Measurements from ENCODE around the gene FOXR1.
"Not testable (repeated sequence)": the region's sequence is repeated elsewhere in the genome, so short reads cannot be mapped to it uniquely, and the experiment has no call there.

The FOXR1 gene

DNA sequence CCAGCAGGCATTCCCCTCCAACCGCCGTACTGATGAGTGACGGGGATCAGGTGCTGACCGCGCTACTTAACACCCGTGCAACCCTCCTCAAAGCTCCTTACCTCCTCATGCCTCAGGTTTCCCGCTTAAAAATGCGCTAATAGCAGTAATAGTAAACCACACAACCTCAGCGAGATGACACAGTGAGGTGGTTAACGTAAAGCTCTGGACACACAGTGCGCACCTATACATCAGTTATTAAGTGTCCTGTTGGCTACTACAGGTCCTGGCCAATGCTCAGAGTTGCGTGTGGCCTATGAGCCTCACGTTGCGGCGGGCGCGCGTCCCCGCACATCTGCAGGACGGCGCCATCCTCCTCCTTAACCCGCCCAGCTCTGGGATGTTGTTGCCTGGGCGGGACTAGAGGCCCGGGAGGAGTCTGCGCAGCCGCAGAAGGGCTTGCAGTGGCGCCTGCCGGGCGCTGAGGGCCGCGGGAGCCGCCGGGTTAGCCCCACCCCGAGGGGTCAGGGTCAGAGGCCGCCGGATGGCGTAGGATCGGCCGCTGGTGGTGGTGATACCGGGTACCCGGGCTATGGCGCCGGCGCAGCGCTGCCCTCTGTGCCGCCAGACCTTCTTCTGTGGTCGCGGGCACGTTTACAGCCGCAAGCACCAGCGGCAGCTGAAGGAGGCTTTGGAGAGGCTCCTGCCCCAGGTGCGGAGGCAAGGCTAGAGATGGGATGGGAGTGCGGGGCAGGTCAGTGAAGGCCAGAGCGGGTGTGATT, 26.2 kb downstream of the FOXR1 start, which contains the start of gene CENATAC:
Gene CENATAC (plus strand): TSS at position 512 of the 761 bp plus-strand sequence. CDS start 60 bp downstream, at position 572.
- DNase-seq (ENCODE audit: low read depth) = peak; percentile 93

DNA sequence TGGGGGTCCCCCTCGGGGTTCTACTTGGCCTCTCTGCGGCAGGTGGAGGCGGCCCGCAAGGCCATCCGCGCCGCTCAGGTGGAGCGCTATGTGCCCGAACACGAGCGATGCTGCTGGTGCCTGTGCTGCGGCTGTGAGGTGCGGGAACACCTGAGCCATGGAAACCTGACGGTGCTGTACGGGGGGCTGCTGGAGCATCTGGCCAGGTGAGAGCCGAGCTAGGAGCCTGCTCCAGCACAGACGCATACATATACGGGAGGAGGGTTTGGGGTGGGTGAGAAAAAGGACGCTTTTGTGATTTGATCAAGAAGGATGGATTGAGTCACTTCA, 26.8 kb downstream of the FOXR1 start:
- no peak for DNase-seq (ENCODE audit: low read depth)

DNA sequence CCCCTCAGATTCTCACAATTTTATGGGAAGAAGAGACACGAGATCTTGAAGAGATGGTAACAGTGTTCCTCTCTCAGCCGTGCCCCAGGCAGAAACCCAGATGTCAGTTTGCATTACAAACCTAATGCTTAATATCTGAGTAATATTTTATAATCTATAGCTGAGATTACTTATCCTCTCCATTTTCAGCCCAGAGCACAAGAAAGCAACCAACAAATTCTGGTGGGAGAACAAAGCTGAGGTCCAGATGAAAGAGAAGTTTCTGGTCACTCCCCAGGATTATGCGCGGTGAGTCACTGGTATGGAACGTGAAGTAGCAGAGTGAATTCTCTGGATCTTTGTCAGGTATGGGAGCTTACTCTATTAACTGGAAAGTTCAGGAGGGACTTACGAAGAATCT, 27.3 kb downstream of the FOXR1 start:
- no peak for DNase-seq (ENCODE audit: low read depth)

DNA sequence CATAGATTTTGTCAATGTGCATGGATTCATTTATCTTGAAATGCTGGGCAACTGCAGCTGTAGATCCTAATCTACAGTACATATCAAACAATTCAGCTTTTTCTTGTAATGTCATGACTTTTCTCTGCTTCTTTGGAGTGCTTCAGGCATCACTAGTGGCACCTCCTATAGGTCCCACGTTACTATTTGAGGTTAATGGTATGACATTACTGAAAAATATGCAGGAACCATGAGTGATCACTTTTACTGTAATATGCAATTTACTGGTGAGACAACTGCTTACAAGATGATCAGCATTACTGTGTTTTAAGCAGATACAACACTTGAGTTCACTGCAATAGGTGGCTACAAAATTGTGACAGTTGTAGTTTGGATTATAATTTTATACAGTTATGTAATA, 29.3 kb downstream of the FOXR1 start:
- DNase-seq (ENCODE audit: low read depth) = no peak

DNA sequence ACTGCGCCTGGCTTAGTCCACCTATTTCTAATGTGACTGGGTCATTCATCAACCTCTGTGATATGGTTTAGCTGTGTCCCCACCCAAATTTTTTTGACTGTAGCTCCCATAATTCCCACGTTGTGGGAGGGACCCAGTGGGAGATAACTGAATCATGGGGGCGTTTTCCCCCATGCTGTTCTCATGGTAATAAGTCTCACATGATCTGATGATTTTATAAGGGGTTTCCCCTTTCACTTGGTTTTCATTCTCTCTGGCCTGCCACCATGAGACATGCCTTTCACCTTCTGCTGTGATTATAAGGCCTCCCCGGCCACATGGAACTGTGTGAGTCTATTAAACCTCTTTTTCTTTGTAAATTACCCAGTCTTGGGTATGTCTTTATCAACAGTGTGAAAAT, 35.1 kb downstream of the FOXR1 start:
- no peak for DNase-seq (ENCODE audit: low read depth)

DNA sequence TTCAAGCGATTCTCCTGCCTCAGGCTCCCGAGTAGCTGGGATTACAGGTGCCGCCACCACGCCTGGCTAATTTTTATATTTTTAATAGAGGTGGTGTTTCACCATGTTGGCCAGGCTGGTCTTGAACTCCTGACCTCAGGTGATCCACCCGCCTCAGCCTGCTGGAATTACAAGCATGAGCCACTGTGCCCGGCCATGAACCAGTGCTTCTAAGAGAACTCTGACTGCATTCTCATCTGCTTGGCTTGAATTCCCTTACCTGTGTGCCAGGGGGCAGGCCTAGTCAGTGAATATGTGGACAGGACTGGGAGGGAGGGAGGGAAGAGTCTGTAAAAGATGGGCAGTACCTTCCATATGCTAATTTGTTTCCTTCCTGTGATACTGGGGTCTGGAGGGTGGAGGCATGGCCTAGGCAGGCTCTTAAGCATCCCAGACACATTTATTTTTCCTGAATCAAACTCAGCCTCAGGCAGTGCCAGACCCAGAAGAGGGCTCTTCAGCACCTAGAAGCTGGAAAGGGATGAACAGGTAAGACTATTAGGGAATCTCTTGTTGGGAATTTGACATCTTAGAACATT, 40.0 kb downstream of the FOXR1 start:
- DNase-seq (ENCODE audit: low read depth) = no peak

DNA sequence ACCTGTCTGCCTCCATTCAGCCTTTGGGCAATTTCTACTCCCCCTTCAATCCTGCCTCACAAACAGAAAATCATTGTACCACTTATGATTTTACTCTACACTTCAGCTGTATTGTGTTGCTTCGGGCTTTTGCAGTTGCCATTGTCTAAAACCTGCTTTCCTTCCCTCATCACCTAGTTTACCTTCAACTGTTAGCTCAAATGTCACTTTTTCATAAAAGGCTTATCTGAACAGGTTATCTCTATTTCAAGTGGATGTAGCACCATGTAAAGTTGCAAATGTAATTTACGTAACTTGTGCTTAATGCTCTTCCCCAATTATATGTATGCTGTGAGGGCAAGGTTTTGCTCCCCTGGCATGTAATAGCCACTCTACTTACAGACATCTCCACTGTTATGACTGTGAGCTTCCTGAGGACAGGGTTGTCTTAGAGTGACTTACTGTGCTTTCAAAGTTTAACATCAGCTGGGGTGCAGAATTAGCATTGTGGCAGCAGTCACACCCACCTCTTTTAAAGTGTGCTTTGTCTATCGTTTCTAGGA, 41.1 kb downstream of the FOXR1 start:
- DNase-seq (ENCODE audit: low read depth) = no peak

DNA sequence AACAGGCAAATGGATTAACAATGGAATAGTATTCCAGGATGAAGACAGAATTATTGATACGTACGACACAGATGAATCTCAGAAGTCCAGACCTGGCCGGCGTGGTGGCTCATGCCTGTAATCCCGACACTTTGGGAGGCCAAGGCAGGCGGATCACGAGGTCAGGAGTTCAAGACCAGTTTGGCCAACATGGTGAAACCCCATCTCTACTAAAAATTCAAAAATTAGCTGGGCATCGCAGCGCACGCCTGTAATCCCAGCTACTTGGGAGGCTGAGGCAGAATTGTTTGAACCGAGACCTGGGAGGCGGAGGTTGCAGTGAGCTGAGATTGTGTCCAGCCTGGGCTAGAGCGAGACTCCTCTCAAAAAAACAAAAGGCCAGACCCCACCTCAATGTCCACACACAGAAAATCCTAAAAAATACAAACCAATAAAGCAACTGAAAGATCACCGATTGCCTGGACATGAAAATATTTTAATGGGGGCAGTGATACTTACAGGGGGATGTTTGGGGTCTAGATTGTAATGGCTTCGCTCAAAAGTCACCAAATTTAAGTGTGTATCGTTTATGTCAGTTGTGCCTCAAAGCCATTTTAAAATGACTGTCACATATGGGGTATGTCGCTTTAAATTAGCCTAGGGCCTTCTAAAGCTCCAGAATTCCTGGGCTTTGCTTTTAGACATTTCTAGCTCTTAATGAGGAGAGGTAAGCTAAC, 42.8 kb downstream of the FOXR1 start:
- DNase-seq (ENCODE audit: low read depth) = no peak

DNA sequence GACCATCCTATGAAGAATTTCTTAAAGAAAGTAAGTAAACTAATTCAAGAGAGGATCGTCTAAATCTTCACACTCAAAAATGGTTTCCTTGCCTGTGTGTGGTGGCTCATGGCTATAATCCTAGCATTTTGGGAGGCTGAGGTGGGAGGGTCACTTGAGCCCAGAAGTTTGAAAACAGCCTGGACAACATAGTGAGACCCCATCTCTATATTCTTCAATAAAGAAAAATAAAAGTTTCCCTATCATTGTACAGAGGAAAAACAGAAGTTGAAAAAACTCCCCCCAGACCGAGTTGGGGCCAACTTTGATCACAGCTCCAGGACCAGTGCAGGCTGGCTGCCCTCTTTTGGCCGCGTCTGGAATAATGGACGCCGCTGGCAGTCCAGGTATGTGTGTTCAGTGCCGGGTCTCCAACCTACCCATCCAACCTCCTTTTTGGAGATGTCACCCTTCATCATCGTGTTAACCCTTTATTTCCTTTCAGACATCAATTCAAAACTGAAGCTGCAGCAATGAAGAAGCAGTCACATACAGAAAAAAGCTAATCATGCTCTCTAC, 43.6 kb downstream of the FOXR1 start:
- no peak for DNase-seq (ENCODE audit: low read depth)

DNA sequence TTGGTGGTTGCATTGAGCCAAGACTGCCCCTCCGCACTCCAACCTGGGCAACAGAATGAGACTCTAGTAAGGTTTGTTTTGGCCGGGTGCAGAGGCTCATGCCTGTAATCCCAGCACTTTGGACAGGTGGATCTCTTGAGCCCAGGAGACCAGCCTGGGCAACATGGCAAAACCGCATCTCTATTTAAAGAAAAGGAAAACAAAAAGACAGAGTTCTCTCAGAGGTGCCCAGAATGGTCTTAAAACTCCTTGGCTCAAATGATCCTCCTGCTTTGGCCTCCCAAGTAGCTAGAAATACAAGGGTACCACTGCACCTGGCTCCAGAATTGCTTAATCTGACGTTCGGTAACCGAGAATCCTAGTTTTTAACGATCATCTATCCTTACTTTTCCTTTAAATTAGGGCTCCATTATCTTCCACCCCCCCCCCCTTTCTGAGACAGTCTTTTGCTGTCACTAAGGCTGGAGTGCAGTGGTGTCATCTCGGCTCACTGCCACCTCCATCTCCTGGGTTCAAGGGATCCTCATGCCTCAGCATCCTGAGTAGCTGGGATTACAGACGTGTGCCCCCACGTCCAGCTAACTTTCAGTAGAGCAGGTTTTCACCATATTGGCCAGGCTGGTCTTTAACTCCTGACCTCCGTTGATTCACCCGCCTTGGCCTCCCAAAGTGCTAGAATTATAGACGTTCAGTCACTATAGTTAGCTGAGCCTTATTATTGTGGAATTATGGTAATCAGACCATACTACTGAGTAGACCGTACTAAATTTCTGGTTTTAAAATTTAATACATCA, 44.9 kb downstream of the FOXR1 start:
- no peak for DNase-seq (ENCODE audit: low read depth)

DNA sequence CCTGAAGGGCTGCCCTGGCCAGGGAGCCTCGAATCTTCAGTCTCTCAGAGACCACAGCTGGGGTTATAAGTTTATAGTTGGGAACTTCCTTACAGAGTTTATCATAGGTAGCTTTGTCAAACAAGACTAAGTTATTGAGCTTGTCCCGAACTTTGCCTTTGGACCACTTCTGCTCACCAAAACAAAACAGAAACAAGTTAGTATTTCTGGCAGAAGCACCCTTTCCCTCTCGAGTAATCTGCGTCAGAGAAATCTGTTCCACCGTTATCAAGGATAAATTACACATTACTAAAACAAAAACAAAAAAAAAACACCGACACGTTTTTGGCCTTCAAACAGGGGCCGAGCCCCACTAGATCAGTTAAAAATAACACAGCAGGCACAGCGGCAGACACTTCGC, 45.8 kb downstream of the FOXR1 start:
- not testable (repeated sequence) for DNase-seq (ENCODE audit: low read depth)

DNA sequence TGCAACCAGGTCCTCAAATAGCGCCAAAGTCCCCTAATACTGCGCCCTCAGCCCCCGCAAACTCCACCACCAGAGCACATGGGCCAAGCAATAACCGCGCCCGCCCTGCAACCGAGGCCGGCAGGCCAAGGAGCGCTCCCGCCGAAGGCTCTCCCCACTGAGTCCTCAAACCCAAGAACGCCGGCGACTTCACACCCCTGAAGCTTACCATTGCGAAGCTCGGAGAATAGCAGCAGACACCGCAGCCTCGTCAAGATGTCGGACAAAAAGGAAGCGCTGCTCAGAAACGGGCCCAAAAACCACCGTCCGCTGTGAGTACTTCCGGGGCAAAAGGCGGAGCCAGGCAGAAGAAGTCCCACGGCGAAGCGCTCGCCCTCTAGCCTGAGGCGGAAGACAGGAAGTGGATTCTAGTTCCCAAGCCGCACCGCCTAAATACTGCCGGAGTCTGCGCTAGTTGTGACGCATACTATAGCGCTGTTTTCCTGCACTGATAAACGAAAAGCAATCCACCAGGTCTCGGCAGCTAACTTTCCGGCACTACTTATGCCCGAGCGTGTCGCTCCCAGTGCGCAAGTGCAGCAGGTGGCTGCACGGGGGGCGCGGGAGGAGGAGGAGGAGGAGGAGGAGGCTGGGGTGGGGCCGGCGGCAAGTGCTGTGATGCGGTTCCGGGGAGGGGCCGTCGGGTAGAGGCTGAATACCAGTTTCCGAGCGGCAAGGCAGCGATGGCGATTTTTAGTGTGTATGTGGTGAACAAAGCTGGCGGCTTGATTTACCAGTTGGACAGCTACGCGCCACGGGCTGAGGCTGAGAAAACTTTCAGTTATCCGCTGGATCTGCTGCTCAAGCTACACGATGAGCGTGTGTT, 46.7 kb downstream of the FOXR1 start, which contains the start of the genes RPS25 and TRAPPC4:
Gene RPS25 (minus strand): TSS at position 270 of the 865 bp plus-strand sequence. CDS start 59 bp downstream, at position 211.
Gene TRAPPC4 (plus strand): TSS at position 693 of the 865 bp plus-strand sequence. CDS start 30 bp downstream, at position 723.
- DNase-seq (ENCODE audit: low read depth) = peak; percentile 90

DNA sequence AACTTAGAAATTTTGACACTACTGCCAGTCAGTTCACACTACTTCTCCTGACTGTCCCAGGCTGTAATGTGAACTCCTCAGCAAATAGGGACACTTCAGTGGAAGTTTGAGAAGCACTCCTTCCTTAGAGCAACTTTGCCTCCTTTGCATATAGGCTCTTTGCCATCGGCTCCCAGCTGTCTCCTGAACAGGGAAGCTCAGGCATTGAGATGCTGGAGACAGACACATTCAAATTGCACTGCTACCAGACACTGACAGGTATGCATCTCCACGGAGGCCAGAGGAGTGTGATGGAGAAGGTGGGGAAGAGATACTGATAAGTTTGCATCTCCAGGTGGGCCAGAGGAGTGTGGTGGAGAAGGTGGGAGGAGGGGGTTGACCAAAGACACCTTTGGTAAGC, 48.4 kb downstream of the FOXR1 start:
- no peak for DNase-seq (ENCODE audit: low read depth)

DNA sequence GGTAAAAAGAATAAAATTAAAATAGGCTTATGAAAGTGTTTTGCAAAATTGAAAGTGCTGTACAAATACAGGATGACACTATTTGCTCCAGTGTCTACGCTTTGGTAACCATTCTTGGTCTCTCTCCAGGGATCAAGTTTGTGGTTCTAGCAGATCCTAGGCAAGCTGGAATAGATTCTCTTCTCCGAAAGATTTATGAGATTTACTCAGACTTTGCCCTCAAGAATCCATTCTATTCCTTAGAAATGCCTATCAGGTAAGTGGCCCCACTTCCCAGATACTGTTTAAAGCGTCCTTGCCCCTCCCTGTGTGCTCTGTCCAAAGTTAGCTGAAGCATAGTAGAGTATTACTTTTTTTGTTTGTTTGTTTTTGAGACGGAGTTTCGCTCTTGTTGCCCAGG, 50.1 kb downstream of the FOXR1 start:
- no peak for DNase-seq (ENCODE audit: low read depth)

DNA sequence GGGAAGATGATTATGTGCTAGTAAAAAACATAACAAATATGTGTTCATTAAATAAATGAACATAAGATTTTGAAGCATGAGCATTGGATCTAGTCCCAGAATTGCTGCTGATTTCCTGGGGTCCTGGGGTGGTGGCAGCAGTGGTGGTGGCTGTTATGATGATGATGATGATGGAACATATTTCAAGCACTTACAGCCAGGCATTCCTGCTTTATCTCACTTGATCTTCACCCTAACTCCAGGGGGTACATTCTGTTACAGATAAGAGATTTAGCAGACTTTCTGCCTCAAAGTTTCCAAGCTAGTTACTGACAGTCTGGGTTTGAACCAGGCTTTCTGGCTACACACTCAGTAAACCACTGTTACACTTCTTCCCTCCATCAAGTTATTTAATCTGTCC, 52.2 kb downstream of the FOXR1 start:
- DNase-seq (ENCODE audit: low read depth) = no peak

DNA sequence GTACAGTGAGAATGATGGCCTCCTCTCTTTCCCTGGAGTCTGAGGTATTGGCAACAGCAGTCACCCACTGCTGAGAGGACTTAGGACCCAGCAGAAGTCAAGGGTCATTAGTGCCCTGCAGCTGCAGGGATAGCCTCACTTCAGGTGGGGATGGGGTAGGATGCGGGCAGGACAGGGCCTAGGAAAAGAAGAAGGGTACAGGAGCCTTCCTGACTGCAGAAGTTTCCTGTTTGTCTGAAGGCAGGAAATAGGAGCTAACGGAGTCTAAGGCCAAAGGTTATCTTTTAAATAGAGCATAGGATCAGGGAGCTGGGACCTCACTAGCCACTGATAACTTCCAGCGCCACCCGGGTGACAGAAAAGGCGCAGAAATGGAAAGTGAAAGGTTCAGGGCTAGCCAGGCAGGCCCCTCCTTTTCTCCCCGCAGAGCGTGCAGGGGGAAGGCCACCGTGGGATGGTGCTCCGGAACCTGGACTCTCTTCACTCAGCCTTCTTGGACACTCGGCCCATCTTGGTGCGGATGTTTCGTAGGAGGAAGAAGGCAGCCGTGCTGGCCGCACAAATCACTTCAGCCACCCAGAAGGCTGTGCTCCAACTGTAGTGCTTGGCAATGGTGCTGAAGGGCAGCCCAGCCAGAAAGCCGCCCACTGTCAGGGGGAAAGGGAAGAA, 53.0 kb downstream of the FOXR1 start:
- no peak for DNase-seq (ENCODE audit: low read depth)

DNA sequence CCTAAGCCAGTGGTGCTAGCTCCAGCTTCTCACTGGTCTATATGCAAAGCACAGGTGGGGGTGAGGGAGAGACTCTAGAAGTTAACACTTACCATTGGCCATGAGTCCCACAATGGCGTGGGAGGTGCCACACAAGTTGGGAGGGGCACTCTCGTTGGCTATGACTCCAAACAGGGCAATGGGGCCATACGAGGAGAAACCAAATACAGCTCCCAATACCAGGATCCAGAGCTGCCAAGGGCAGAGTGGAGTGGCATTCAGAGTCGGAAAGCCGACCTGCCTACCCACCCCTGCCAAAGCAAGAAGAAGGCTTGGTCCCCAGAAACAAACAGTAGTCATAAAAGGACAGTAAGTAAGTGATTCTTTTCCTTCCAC, 53.5 kb downstream of the FOXR1 start:
- DNase-seq (ENCODE audit: low read depth) = no peak

DNA sequence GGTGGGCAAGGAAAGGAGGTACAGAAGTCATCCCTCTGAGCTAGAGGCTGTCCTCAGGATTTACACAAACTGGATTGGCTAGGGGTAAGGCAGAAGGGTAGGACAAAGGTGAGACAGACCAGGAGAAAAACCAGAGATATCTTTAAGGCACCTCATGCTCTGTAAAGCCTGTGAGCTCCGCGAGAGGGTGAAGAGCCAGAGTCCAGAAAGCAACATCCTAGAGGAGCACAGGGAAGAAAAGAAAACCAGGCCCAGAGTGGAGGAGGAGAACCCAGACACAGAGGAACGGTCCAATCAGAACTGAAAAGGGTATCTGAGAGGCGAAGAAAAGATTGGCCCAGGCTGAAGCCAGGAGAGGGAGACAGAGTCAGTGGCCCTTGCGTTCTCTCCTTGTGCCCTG, 54.0 kb downstream of the FOXR1 start:
- DNase-seq (ENCODE audit: low read depth) = no peak

DNA sequence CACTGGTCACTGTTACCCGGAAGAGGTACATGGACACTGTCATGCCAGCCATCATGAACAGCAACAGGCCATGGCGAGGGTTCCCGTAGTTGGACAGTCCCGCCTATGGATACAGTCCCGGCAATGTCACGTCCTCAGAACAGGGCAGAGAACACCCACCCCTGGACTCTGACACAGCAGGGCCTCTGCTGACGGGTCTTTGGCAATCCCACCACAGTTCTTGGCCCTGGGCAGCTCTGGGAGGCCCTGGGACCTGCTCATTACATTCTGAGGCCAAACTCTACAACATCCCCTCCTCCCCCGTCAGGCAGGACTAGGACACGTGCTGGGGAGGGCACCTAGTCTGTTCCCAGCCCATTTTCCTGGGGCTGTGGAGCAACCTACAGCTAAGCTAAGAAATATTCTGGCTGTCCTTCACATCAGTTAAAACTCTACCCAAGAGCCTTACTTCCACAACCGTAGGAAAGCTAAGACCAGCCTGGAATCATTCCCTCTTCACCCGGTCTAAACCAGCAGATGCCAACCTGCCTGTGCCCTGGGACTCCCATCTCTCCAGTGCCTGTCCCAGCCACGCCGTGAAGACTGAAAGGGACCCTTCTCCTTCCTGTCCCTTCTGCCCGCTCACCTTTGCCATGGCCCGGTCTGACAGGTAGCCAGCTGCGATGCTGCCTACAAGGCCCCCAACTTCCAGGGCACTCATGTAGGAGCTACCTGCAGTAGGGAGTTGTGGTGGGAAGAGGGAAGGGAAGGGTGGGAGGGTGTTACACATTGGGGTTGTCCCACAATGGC, 54.6 kb downstream of the FOXR1 start:
- no peak for DNase-seq (ENCODE audit: low read depth)

Data from activated T-cell treated with anti-CD3 and anti-CD28 coated beads for 24 hours (primary cell).